Epidermal melanocyte (primary cell): ENCODE measurements around the gene FBXW10.
"Not testable (repeated sequence)": the region's sequence is repeated elsewhere in the genome, so short reads cannot be mapped to it uniquely, and the experiment has no call there.

ENCODE experiments used
- DNase-seq: peaks from one replicate; pipeline ENCODE4 v3.0.0; 2011; ENCODE audit warnings: low spot score; ENCODE audit not compliant: insufficient read length

The FBXW10 gene

GRCh38 chr17:18753829-18754409, 10.1 kb downstream of the FBXW10 start:
- DNase-seq = not testable (repeated sequence)

- not testable (repeated sequence) for DNase-seq
These were observed 12.1 kb downstream of the FBXW10 start for GRCh38 chr17:18755969-18756368.

GRCh38 chr17:18757368-18758044, 13.7 kb downstream of the FBXW10 start:
- not testable (repeated sequence) for DNase-seq

GRCh38 chr17:18758344-18758743, 14.5 kb downstream of the FBXW10 start:
- not testable (repeated sequence) for DNase-seq

- not testable (repeated sequence) for DNase-seq
These were observed 16.4 kb downstream of the FBXW10 start for GRCh38 chr17:18760221-18760620.

GRCh38 chr17:18770572-18770971, 26.7 kb downstream of the FBXW10 start:
- DNase-seq = not testable (repeated sequence)

GRCh38 chr17:18771066-18771465, 27.2 kb downstream of the FBXW10 start:
- DNase-seq = not testable (repeated sequence)

- no peak for DNase-seq
These were observed 28.6 kb downstream of the FBXW10 start for GRCh38 chr17:18772471-18772870.

- DNase-seq = not testable (repeated sequence)
These were observed 37.3 kb downstream of the FBXW10 start, which contains the start of gene TVP23B for GRCh38 chr17:18780991-18781718. Gene TVP23B, plus strand, starts transcription at chr17:18781183. Its CDS starts 111 bp downstream, at chr17:18781294.

- not testable (repeated sequence) for DNase-seq
These were observed 38.0 kb downstream of the FBXW10 start for GRCh38 chr17:18781805-18782204.

GRCh38 chr17:18785933-18786332, 42.1 kb downstream of the FBXW10 start:
- DNase-seq = not testable (repeated sequence)

- not testable (repeated sequence) for DNase-seq
These were observed 43.0 kb downstream of the FBXW10 start for GRCh38 chr17:18786890-18787289.

GRCh38 chr17:18791402-18791801, 47.5 kb downstream of the FBXW10 start:
- DNase-seq = not testable (repeated sequence)

- DNase-seq = not testable (repeated sequence)
These were observed 51.0 kb downstream of the FBXW10 start for GRCh38 chr17:18794841-18795240.

GRCh38 chr17:18796887-18797286, 53.0 kb downstream of the FBXW10 start:
- not testable (repeated sequence) for DNase-seq

GRCh38 chr17:18803458-18804245, 59.8 kb downstream of the FBXW10 start:
- not testable (repeated sequence) for DNase-seq

GRCh38 chr17:18815924-18816323, 72.1 kb downstream of the FBXW10 start:
- DNase-seq = not testable (repeated sequence)

- not testable (repeated sequence) for DNase-seq
These were observed 72.9 kb downstream of the FBXW10 start for GRCh38 chr17:18816489-18817371.

GRCh38 chr17:18821430-18821829, 77.6 kb downstream of the FBXW10 start:
- not testable (repeated sequence) for DNase-seq

- not testable (repeated sequence) for DNase-seq
These were observed 83.8 kb downstream of the FBXW10 start for GRCh38 chr17:18827613-18828012.
